ENCODE measurements around the gene PADI6. TPM values are rescaled to one million over a fixed set of nuclear protein-coding genes. Genes with fewer than 3 reads are reported as not detected.

Gene PADI6
- total and polyA plus RNA-seq, 4 donors: not detected

DNA sequence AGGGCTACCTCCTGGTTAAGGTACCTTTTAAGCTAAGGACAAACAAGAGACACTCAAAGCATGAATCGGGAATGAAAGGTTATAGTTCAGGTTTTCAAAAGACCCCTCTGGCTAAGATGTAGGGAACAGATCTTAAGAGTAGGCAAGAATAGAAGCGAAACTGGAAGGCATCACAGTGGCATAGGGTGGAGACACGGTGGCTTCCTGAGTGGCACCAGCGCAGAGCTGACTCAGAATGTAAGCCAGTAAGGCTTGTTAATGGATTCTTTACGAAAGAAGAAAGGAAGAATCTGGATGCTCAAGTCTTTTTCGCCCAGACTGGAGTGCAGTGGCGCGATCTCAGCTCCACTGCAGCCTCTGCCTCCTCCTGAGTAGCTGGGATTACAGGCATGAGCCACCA, 21.2 kb downstream of the PADI6 start:
- no peaks in the 10 kb centered on the region for H3K27me3 ChIP-seq (ENCODE audit: control insufficient read depth in 3 of 3, insufficient read depth in 3 of 3, low read length in 2 of 3)
- no peak for ATAC-seq (ENCODE audit: insufficient read depth, low FRiP score)
- no peaks in the 10 kb centered on the region for H3K9me3 ChIP-seq (ENCODE audit: control insufficient read depth in 4 of 4, insufficient read depth in 3 of 4, low read length in 3 of 4)
- H3K36me3 ChIP-seq (ENCODE audit: control insufficient read depth in 4 of 4, insufficient read depth in 4 of 4, low read length in 4 of 4): no peaks in the 10 kb centered on the region
- no peak overlapping the region for H3K9ac ChIP-seq (ENCODE audit: insufficient read depth in 1 of 2, low read length in 2 of 2)
- TF ChIP-seq, protein P1, sequence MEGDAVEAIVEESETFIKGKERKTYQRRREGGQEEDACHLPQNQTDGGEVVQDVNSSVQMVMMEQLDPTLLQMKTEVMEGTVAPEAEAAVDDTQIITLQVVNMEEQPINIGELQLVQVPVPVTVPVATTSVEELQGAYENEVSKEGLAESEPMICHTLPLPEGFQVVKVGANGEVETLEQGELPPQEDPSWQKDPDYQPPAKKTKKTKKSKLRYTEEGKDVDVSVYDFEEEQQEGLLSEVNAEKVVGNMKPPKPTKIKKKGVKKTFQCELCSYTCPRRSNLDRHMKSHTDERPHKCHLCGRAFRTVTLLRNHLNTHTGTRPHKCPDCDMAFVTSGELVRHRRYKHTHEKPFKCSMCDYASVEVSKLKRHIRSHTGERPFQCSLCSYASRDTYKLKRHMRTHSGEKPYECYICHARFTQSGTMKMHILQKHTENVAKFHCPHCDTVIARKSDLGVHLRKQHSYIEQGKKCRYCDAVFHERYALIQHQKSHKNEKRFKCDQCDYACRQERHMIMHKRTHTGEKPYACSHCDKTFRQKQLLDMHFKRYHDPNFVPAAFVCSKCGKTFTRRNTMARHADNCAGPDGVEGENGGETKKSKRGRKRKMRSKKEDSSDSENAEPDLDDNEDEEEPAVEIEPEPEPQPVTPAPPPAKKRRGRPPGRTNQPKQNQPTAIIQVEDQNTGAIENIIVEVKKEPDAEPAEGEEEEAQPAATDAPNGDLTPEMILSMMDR (IDR thresholded peaks at IDR 0.05; ENCODE audit: control extremely low read depth, extremely low read depth): no peak
- H3K4me3 ChIP-seq: no peak overlapping the region
- 57 to 62% methylated on average over 8 of the region's 8 CpGs for WGBS, 2 donors
- H3K27ac ChIP-seq (ENCODE audit: low read depth in 1 of 2, low read length in 1 of 2): no peak overlapping the region
- H3K4me1 ChIP-seq (ENCODE audit: control insufficient read depth in 5 of 5, insufficient read depth in 5 of 5, low read length in 5 of 5): no peaks in the 10 kb centered on the region
- DNase-seq: no peak

DNA sequence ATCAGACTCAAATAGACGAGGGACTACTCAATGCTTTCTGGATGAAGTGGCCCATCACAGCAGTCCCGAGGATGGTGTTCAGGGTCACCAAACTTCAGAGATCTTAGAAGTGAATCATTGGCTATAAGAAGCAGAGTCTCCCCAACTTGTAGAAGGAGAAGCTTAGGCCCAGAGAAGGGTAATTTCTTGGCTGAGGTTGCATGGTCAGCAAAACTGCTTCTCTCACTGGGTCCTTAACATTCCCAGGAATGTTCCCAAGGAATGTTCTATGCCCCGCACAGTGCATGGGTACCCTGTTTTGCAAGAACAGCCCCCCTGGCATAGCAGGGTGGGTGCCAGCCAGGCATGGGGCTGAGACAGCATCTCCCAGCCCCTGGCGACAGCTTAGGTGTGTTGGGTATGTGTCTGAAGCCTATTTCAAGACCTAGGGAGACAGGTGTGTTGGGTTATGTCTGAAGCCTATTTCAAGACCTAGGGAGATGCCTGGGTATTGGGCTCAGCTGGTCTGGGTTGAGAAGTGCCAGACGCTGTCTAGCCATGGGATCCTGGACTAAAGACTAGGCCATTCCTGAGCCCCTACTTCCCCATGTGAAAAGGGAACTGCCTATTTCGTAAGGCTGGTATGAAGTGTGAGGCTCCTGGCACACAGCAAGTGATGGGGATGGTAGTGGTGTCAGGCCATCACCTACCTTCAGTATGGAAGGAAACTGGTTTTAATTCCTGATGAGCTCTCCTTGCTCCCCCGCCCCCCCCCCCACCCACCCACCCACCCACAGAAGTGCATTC, 26.1 kb downstream of the PADI6 start:
- Histone ChIP-seq H3K4me3 (no peak overlapping the region), H3K4me1 (ENCODE audit: control insufficient read depth in 5 of 5, insufficient read depth in 5 of 5, low read length in 5 of 5) (no peaks in the 10 kb centered on the region), H3K9ac (ENCODE audit: insufficient read depth in 1 of 2, low read length in 2 of 2) (no peak overlapping the region), H3K27ac (ENCODE audit: low read depth in 1 of 2, low read length in 1 of 2) (no peak overlapping the region), H3K9me3 (ENCODE audit: control insufficient read depth in 4 of 4, insufficient read depth in 3 of 4, low read length in 3 of 4) (no peaks in the 10 kb centered on the region), H3K27me3 (ENCODE audit: control insufficient read depth in 3 of 3, insufficient read depth in 3 of 3, low read length in 2 of 3) (no peaks in the 10 kb centered on the region), H3K36me3 (ENCODE audit: control insufficient read depth in 4 of 4, insufficient read depth in 4 of 4, low read length in 4 of 4) (no peaks in the 10 kb centered on the region)
- ATAC-seq (ENCODE audit: insufficient read depth, low FRiP score) (no peak), DNase-seq (no peak)
- WGBS, 2 donors: 76 to 82% methylated on average over 7 of the region's 7 CpGs
- TF ChIP-seq, protein P1 (IDR thresholded peaks at IDR 0.05; ENCODE audit: control extremely low read depth, extremely low read depth): no peak

DNA sequence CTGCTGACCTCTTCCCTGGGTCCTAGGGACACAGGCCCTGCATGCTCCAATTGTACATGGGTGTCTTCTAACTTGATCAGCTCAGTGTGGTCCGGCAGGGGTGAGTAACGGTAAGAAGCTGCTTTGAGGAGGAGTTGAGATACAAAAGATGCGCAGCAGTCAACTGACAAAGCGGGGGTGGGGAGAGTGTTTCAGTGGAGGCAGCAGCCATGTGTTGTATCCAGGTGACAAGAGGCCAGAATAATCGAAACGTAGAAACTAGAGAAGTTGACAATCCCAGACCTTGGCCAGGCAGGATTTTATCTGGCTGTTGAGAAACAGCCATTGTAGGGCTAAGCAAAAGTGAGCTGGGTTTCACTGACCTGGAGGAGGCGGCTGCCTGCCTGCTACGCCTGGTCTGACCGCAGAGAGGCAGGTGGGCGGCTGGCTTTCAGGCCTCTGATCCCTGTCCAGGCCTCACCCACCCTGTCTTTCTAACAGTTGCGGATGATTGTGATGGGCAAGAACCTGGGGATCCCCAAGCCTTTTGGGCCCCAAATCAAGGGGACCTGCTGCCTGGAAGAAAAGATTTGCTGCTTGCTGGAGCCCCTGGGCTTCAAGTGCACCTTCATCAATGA, 28.8 kb downstream of the PADI6 start:
- DNase-seq: no peak
- no peak overlapping the region for H3K27ac ChIP-seq (ENCODE audit: low read depth in 1 of 2, low read length in 1 of 2)
- no peak overlapping the region for H3K9ac ChIP-seq (ENCODE audit: insufficient read depth in 1 of 2, low read length in 2 of 2)
- TF ChIP-seq, protein P1 (IDR thresholded peaks at IDR 0.05; ENCODE audit: control extremely low read depth, extremely low read depth): no peak
- ATAC-seq (ENCODE audit: insufficient read depth, low FRiP score): no peak
- no peaks in the 10 kb centered on the region for H3K27me3 ChIP-seq (ENCODE audit: control insufficient read depth in 3 of 3, insufficient read depth in 3 of 3, low read length in 2 of 3)
- H3K4me1 ChIP-seq (ENCODE audit: control insufficient read depth in 5 of 5, insufficient read depth in 5 of 5, low read length in 5 of 5): no peaks in the 10 kb centered on the region
- no peaks in the 10 kb centered on the region for H3K9me3 ChIP-seq (ENCODE audit: control insufficient read depth in 4 of 4, insufficient read depth in 3 of 4, low read length in 3 of 4)
- H3K4me3 ChIP-seq: no peak overlapping the region
- WGBS, 2 donors: 86 to 93% methylated on average over 11 of the region's 11 CpGs
- H3K36me3 ChIP-seq (ENCODE audit: control insufficient read depth in 4 of 4, insufficient read depth in 4 of 4, low read length in 4 of 4): no peaks in the 10 kb centered on the region

Measured in lung (tissue), 12 donors.